ENCODE data around the gene TM9SF1. TPM values are rescaled to one million over a fixed set of nuclear protein-coding genes. Genes with fewer than 3 reads are reported as not detected.
A peak's percentile ranks its signal among the peaks of the same experiment; 100 is the strongest.

The TM9SF1 gene
- total RNA-seq, 1 donor from 2014 or later, result 60.3 TPM

DNA sequence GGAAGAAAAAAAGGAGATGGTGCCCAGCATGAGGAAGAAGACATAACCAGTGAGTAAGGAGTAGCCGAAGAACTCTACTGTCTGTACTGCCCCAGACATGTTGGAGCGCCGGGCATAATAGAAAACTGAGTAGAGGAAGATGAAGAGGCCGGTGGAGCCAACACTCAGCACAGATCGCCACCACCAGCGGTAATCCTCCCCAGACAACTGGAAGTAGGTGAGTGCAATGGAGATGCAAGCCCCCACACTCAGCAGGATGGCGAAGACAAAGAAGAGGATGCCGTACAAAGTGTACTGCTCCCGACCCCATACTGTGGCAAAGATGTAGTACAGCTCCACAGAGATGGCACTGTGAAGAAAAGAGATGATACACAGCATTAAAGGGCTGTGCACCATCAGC lies 5.8 kb downstream of the TM9SF1 start:
- Mint-ChIP-seq H3K4me1 (ENCODE audit: low read depth) (peaks cover 32% of the 10 kb centered on the region), H3K4me3 (ENCODE audit: unreplicated experiment) (no peak overlapping the region), H3K36me3 (ENCODE audit: low read depth) (peaks cover 13% of the 10 kb centered on the region), H3K27ac (ENCODE audit: unreplicated experiment) (peak overlapping the region; percentile 91), H3K9me3 (ENCODE audit: low read depth) (no peaks in the 10 kb centered on the region), H3K27me3 (ENCODE audit: low read depth) (no peaks in the 10 kb centered on the region)
- TF ChIP-seq CTCF (IDR thresholded peaks at IDR 0.05), result no peak
- no peak for DNase-seq (ENCODE audit: low spot score)

DNA sequence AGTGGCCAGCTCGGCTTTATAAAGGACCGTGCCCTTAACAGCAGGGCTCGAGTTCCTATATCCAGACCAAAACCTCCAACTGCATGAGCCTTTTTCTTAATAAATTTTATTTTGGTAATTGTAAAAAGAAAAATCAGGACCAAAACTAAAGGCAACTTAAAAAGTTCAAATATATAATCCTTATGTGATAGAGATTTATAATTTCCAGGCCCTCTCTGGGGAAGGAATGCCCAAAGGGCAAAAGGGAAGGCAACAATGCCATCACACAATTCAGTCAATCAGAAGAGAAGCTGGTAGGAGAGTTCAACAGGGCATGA lies 6.2 kb downstream of the TM9SF1 start:
- peaks cover 27% of the 10 kb centered on the region for H3K4me1 Mint-ChIP-seq (ENCODE audit: low read depth)
- H3K36me3 Mint-ChIP-seq (ENCODE audit: low read depth), result peaks cover 13% of the 10 kb centered on the region
- H3K9me3 Mint-ChIP-seq (ENCODE audit: low read depth), result no peaks in the 10 kb centered on the region
- DNase-seq (ENCODE audit: low spot score), result no peak
- H3K27ac Mint-ChIP-seq (ENCODE audit: unreplicated experiment), result peak overlapping the region; percentile 91
- H3K27me3 Mint-ChIP-seq (ENCODE audit: low read depth), result no peaks in the 10 kb centered on the region
- H3K4me3 Mint-ChIP-seq (ENCODE audit: unreplicated experiment), result peak overlapping the region; percentile 84
- TF ChIP-seq CTCF (IDR thresholded peaks at IDR 0.05), result no peak

DNA sequence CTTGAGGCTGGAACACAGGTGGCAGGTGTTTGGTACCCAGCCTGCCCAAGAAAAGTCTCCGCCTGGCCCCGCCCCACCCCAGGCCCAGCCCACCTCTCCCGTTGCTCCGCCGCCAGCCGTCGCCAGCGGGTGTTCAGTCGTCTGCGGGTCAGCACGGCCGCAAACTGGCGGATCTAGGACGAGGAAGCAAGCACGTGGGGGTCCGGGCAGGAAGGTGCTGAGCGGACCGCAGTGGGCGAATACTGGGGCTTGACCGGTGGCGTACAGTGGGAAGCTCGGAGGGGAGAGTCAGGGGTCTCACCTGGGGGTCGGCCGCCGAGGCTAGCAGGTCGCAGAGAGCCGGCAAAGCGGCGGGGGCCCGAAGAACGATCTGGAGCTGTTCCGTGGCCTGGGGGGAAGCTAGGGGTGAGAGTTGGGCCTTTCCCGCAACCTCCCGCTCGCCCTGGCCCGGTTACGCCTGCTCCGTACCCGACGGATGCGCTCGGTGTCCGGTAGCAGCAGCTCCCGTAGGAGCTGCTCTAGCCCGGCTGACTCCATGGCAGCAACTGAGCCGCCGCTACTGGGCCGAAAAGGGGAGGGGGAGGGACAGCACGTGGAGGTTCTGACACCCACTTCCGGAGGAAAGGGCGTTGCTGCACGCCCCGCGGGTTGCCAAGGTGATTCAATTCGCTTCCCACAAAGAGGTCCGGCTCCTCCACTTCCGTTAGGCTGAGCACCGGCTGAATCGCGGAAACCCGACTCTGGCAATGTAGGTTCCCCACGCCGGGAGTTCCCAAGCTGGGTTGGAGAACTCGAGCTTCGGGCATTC lies 6.8 kb downstream of the TM9SF1 start, which contains the start of gene IPO4:
IPO4 (minus strand) TSS at position 566 of the 808 bp plus-strand sequence; CDS start at position 537, 29 bp downstream.
- peaks cover 13% of the 10 kb centered on the region for H3K36me3 Mint-ChIP-seq (ENCODE audit: low read depth)
- no peak for TF ChIP-seq CTCF (IDR thresholded peaks at IDR 0.05)
- no peaks in the 10 kb centered on the region for H3K27me3 Mint-ChIP-seq (ENCODE audit: low read depth)
- no peak for DNase-seq (ENCODE audit: low spot score)
- peak within 1 kb of the TSS; percentile 91 for H3K27ac Mint-ChIP-seq (ENCODE audit: unreplicated experiment)
- no peaks in the 10 kb centered on the region for H3K9me3 Mint-ChIP-seq (ENCODE audit: low read depth)
- peak within 1 kb of the TSS; percentile 84 for H3K4me3 Mint-ChIP-seq (ENCODE audit: unreplicated experiment)
- peaks cover 25% of the 10 kb centered on the region for H3K4me1 Mint-ChIP-seq (ENCODE audit: low read depth)

DNA sequence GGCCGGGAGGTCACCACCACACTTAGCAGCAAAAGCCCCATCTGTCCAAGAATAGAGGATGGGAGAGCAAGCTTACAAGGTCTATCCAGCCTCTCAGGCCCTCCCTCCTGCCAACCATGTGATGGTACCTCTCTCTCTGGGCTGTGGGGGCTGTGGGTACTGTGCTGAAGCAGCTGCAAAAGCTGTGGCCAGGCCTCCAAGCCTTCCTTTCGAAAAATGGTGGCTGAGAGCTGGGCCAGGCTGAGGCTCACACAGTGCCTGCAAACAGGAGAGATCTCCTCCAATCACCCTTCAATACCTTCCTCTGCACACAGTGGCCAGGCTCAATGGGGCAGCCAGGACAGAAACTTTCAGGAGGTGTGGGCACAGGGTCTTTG lies 7.7 kb downstream of the TM9SF1 start:
- peaks cover 11% of the 10 kb centered on the region for H3K36me3 Mint-ChIP-seq (ENCODE audit: low read depth)
- DNase-seq (ENCODE audit: low spot score), result no peak
- no peak for TF ChIP-seq CTCF (IDR thresholded peaks at IDR 0.05)
- no peaks in the 10 kb centered on the region for H3K9me3 Mint-ChIP-seq (ENCODE audit: low read depth)
- H3K4me1 Mint-ChIP-seq (ENCODE audit: low read depth), result peaks cover 22% of the 10 kb centered on the region
- H3K27me3 Mint-ChIP-seq (ENCODE audit: low read depth), result no peaks in the 10 kb centered on the region
- no peak overlapping the region for H3K27ac Mint-ChIP-seq (ENCODE audit: unreplicated experiment)
- H3K4me3 Mint-ChIP-seq (ENCODE audit: unreplicated experiment), result peak overlapping the region; percentile 84

DNA sequence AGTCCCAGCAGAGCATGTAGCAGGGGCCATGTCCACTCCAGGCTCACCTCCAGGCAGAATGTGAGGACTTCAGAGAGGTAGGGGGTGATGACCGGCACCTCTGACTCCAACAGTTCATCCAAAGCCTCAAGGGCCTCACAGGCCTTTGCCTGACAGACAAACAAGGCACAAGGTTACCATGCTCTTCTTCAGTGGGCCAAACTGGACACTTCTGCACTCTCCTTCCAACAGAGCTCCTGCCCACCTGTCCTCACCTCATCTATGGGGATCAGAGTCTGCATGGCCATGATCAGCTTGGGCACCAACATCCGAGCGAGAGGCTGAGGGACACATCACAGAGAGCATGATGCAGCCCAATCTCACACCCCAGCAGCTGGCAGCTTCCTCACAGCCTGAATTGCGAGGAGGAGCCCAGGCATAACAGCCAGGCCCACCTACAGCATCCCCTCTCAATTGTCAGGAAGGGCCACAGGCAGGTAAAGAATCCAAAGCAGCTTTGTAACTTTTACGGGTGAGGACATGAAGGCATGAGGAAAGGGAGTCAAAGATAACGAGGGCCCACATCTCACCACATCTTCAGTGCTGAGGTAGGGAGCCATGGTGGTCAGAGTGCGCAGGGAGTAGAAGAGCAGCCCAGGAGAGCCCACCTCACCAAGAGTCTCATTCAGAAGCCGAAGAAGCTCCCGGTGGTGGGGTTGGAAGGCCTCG lies 8.3 kb downstream of the TM9SF1 start:
- DNase-seq (ENCODE audit: low spot score), result no peak
- Mint-ChIP-seq H3K4me1 (ENCODE audit: low read depth) (peaks cover 20% of the 10 kb centered on the region), H3K36me3 (ENCODE audit: low read depth) (peaks cover 12% of the 10 kb centered on the region), H3K27me3 (ENCODE audit: low read depth) (no peaks in the 10 kb centered on the region), H3K4me3 (ENCODE audit: unreplicated experiment) (peak overlapping the region; percentile 84), H3K27ac (ENCODE audit: unreplicated experiment) (no peak overlapping the region), H3K9me3 (ENCODE audit: low read depth) (no peaks in the 10 kb centered on the region)
- no peak for TF ChIP-seq CTCF (IDR thresholded peaks at IDR 0.05)

Data from chondrocyte (in vitro differentiated cells).